ENCODE data around the gene PCCA.

PCCA gene

GRCh38 chr13:100537486-100537885, 448.6 kb downstream of the PCCA start:
- no peak for TF ChIP-seq CTCF (IDR thresholded peaks at IDR 0.05; ENCODE audit: borderline replicate concordance, control extremely low read depth, extremely low read depth, insufficient read depth, missing control alignments)
- no peak for DNase-seq (ENCODE audit: low spot score)

GRCh38 chr13:100537951-100538462, 449.1 kb downstream of the PCCA start:
- DNase-seq (ENCODE audit: low spot score): no peak
- TF ChIP-seq CTCF (IDR thresholded peaks at IDR 0.05; ENCODE audit: borderline replicate concordance, control extremely low read depth, extremely low read depth, insufficient read depth, missing control alignments): no peak
- in situ Hi-C loops (cut with MboI; ENCODE audit: low sequenced_read_pairs, unreplicated experiment): no loop called here

More at GRCh38 chr13:100537486-100537885, 448.6 kb downstream of the PCCA start:
- in situ Hi-C loops (cut with MboI; ENCODE audit: low sequenced_read_pairs, unreplicated experiment): no loop called here

- no peak for DNase-seq (ENCODE audit: low spot score)
- TF ChIP-seq CTCF (IDR thresholded peaks at IDR 0.05; ENCODE audit: borderline replicate concordance, control extremely low read depth, extremely low read depth, insufficient read depth, missing control alignments): no peak
- in situ Hi-C loops (cut with MboI; ENCODE audit: low sequenced_read_pairs, unreplicated experiment): no loop called here
These were observed 451.7 kb downstream of the PCCA start for GRCh38 chr13:100540621-100541020.

DNA sequence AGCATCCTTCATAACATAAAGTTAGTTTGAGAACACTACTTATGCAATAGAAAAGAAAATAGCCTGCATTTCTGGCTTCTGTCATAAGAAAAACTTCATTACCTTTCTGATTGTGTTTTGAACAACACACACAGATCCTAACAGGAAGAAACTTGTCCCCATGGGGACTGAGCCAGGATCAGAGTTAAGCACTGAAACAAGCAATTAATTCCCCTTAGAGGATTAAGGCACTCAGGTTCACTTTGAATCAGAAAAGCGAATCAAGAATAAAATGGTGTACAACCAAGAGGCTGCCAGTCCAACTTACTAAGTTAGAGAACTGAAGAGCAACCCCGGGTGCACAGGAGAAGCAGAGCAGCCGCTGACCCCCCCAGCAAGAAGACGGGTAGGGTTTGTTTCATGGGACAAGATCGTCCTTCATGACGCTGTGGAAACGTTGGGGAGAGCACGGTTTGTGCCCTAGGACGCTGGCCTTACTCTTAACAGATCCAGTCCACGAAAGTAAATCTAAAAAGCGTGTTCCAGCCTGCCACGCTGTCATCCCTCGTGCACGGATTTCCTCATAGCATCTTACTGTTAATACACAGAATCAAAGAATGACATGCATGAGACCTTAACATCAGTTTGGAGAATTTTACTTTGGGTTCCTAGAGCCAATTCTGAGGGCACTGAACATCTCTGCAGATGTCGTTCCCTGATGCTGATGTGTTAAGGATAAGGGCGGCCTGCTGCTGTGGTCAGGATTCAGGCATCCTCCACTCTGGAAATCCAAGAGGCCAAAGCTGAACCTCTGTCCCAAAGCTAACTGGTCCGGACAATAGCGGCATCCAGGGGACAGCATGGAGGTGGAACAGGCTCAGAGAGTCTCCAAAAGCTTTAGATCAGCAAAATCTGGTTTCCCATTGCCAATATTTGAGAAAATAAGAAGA, 453.3 kb downstream of the PCCA start:
- in situ Hi-C loops (cut with MboI; ENCODE audit: low sequenced_read_pairs, unreplicated experiment): no loop called here

GRCh38 chr13:100542826-100543156, 453.9 kb downstream of the PCCA start:
- peak; percentile 73 for DNase-seq (ENCODE audit: low spot score)
- in situ Hi-C loops (cut with MboI; ENCODE audit: low sequenced_read_pairs, unreplicated experiment): no loop called here
- TF ChIP-seq CTCF (IDR thresholded peaks at IDR 0.05; ENCODE audit: borderline replicate concordance, control extremely low read depth, extremely low read depth, insufficient read depth, missing control alignments): no peak

More for the DNA sequence above, 453.3 kb downstream of the PCCA start:
- no peak for TF ChIP-seq CTCF (IDR thresholded peaks at IDR 0.05; ENCODE audit: borderline replicate concordance, control extremely low read depth, extremely low read depth, insufficient read depth, missing control alignments)
- no peak for DNase-seq (ENCODE audit: low spot score)

DNA sequence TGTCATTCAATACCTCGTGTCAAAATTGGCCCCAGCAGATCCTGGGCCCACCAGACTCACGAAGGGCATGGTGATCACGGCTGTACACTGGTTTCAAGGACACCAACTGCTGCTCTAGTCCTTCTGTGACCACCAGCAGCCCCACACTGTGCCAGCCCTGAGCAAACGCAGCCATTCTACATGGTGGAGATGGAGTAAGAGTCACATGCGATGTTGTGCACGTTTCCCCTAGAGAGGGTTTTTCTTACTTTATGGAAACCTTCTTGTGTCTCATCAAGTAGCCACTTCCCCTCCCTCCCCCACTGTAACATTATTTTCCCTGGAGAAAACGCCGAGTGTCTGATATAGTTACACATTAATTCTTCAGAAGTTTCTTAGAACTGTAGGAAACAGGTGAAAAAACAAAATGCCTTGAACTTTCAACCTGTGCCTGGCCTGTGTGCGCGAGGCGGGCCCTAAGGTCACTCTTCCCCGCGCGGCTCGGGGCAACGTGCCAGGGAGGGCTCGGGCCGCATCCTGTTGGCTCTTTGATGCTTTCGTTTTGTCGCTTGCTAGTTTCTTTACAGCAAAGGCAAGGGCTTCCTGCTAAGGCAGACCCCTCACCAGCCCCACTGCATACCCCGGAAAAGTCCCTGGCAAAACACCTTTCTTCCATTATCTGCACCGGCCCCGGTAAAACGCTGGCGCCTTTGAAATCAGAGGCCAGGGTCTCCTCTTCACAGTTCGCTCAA, 455.1 kb downstream of the PCCA start:
- DNase-seq (ENCODE audit: low spot score): no peak
- in situ Hi-C loops (cut with MboI; ENCODE audit: low sequenced_read_pairs, unreplicated experiment): no loop called here
- TF ChIP-seq CTCF (IDR thresholded peaks at IDR 0.05; ENCODE audit: borderline replicate concordance, control extremely low read depth, extremely low read depth, insufficient read depth, missing control alignments): no peak

All from GM13976 (cell line).